Uterus (tissue), 4 donors: ENCODE measurements around the gene UBE3C. TPM values are rescaled to one million over a fixed set of nuclear protein-coding genes. Genes with fewer than 3 reads are reported as not detected.
A peak's percentile ranks its signal among the peaks of the same experiment; 100 is the strongest.
"Not testable (repeated sequence)": the region's sequence is repeated elsewhere in the genome, so short reads cannot be mapped to it uniquely, and the experiment has no call there.

Experiments used
- DNase-seq, 2 donors: peaks; one replicate each; pipeline ENCODE4 v3.0.0-alpha.2; 2019 to 2020
- H3K27ac ChIP-seq, 2 donors: fragments of 200-600 bp; sonication (generic); 1 replicate in 1 of 2; 2 replicates in 1 of 2; pipeline ENCODE4 v1.5.1; 2016 to 2018
- H3K27me3 ChIP-seq, 2 donors: fragments of 200-600 bp; sonication (generic); one replicate each; pipeline ENCODE4 v1.5.1; 2018 to 2019; ENCODE audit warnings: control low read depth in 1 of 2
- H3K36me3 ChIP-seq, 2 donors: fragments of 200-600 bp; sonication (generic); one replicate each; pipeline ENCODE4 v1.5.1; 2019; ENCODE audit warnings: control low read depth in 1 of 2
- H3K4me1 ChIP-seq, 2 donors: fragments of 200-600 bp; sonication (generic); one replicate each; pipeline ENCODE4 v1.5.1; 2018 to 2019; ENCODE audit warnings: control low read depth in 1 of 2
- H3K4me3 ChIP-seq, 2 donors: fragments of 200-600 bp; sonication (generic); 1 replicate in 1 of 2; 2 replicates in 1 of 2; pipeline ENCODE4 v1.5.1; 2018 to 2019; ENCODE audit warnings: mild to moderate bottlenecking in 1 of 2
- H3K9me3 ChIP-seq, 2 donors: fragments of 200-600 bp; sonication (generic); one replicate each; pipeline ENCODE4 v1.5.1; 2019; ENCODE audit warnings: control low read depth in 1 of 2
- POLR2A ChIP-seq, 2 donors: fragments of 450-650 bp; IDR thresholded peaks; one replicate each; pipeline ENCODE4 v1.6.1; 2016; ENCODE audit warnings: antibody characterized with exemption in 2 of 2, mild to moderate bottlenecking in 1 of 2, moderate library complexity in 1 of 2
- intact Hi-C: fragments of 100-400 bp; cut with DNase I; formaldehyde crosslinking; loops from one replicate; pipeline ENCODE4 v1.15.1; 2023; ENCODE audit warnings: low total_unique reads
- total RNA-seq, 4 donors: library from RNA; depleted of rRNA in 3 of 4; stranded (reverse); fragments of >200 nt in 3 of 4; gene quantifications; one replicate each; pipeline versions ENCODE4 v1.1.0 to v1.2.4, GENCODE V29; 2014 to 2023
- TF ChIP-seq, protein P1 (sequence below), 4 experiments: fragments of 200-600 bp in 2 of 4; fragments of 450-650 bp in 2 of 4; sonication (generic) in 2 of 4; IDR thresholded peaks; one replicate each; pipeline ENCODE4 v1.5.1; 2016 to 2019; ENCODE audit warnings: antibody characterized with exemption in 4 of 4, mild to moderate bottlenecking in 2 of 4, moderate library complexity in 1 of 4
- donor health status: DM: yes; HTN: yes; CAD: no.

Gene UBE3C
- total RNA-seq, 4 donors from 2014 or later, result 54.1 to 121 (median 91.7) TPM

GRCh38 chr7:157129907-157130460 lies 8.7 kb upstream of the UBE3C start:
- Histone ChIP-seq H3K4me3 (no peak overlapping the region), H3K9me3 (no peaks in the 10 kb centered on the region), H3K4me1 (no peaks in the 10 kb centered on the region), H3K27ac (no peak overlapping the region), H3K36me3 (no peaks in the 10 kb centered on the region), H3K27me3 (peaks cover 0 to 4% of the 10 kb centered on the region in 2 donors)
- TF ChIP-seq POLR2A (IDR thresholded peaks at IDR 0.05), result no peak
- intact Hi-C loops, result no loop called here
- DNase-seq, result no peak

DNA sequence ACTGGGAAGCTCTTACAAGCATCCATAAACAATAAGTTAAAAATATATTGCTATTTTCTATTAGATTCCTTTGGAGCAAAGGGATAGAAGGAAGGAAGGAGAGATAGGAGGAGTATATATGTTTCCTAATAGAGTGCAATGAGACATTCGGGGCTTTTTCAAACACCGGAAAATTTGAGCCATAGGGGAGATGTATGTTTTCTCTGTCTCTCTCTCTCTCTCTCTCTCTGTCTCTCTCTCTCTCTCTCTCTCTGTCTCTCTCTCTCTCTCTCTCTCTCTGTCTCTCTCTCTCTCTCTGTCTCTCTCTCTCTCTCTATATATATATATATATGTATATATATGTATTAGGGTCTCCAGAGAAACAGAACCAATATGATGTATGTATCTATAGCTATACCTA lies 7.9 kb upstream of the UBE3C start:
- H3K36me3 ChIP-seq, H3K4me3 ChIP-seq, H3K9me3 ChIP-seq, H3K4me1 ChIP-seq, H3K27me3 ChIP-seq, H3K27ac ChIP-seq, DNase-seq, intact Hi-C loops: not testable (repeated sequence)

- Histone ChIP-seq H3K27ac (no peak overlapping the region), H3K9me3 (no peaks in the 10 kb centered on the region), H3K36me3 (no peaks in the 10 kb centered on the region), H3K27me3 (peaks cover 0 to 4% of the 10 kb centered on the region in 2 donors), H3K4me1 (no peaks in the 10 kb centered on the region), H3K4me3 (no peak overlapping the region)
- intact Hi-C loops, result no loop called here
- DNase-seq, result no peak
- TF ChIP-seq, protein P1, sequence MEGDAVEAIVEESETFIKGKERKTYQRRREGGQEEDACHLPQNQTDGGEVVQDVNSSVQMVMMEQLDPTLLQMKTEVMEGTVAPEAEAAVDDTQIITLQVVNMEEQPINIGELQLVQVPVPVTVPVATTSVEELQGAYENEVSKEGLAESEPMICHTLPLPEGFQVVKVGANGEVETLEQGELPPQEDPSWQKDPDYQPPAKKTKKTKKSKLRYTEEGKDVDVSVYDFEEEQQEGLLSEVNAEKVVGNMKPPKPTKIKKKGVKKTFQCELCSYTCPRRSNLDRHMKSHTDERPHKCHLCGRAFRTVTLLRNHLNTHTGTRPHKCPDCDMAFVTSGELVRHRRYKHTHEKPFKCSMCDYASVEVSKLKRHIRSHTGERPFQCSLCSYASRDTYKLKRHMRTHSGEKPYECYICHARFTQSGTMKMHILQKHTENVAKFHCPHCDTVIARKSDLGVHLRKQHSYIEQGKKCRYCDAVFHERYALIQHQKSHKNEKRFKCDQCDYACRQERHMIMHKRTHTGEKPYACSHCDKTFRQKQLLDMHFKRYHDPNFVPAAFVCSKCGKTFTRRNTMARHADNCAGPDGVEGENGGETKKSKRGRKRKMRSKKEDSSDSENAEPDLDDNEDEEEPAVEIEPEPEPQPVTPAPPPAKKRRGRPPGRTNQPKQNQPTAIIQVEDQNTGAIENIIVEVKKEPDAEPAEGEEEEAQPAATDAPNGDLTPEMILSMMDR (IDR thresholded peaks at IDR 0.05), result no peak
- TF ChIP-seq POLR2A (IDR thresholded peaks at IDR 0.05), result no peak
Observed at GRCh38 chr7:157132796-157133195, 5.9 kb upstream of the UBE3C start.

GRCh38 chr7:157133304-157133703 lies 5.4 kb upstream of the UBE3C start:
- Histone ChIP-seq H3K36me3 (no peaks in the 10 kb centered on the region), H3K9me3 (no peaks in the 10 kb centered on the region), H3K4me1 (no peaks in the 10 kb centered on the region), H3K4me3 (no peak overlapping the region), H3K27ac (no peak overlapping the region), H3K27me3 (peaks cover 0 to 4% of the 10 kb centered on the region in 2 donors)
- intact Hi-C loops, result no loop called here
- no peak for DNase-seq
- no peak for TF ChIP-seq POLR2A (IDR thresholded peaks at IDR 0.05)
- TF ChIP-seq, protein P1 (IDR thresholded peaks at IDR 0.05), result no peak

DNA sequence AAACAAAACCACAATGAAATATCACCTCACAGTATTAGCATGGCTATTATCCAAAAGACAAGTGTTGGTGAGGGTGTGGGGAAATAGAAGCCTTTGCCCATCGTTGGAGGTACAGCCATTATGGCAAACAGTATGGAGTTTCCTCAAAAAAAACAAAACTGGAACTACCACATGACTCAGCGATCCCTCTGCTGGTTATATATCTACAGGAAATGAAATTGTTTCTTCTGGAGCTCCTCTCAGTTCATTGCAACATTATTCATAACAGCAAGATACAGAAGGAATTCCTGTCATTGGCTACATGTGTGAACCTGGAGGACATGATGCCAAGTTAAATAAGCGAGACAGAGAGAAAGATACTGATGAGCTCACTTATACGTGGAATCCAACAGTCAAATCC lies 2.4 kb upstream of the UBE3C start:
- TF ChIP-seq POLR2A (IDR thresholded peaks at IDR 0.05), result no peak
- TF ChIP-seq, protein P1 (IDR thresholded peaks at IDR 0.05), result no peak
- no peaks in the 10 kb centered on the region for H3K27me3 ChIP-seq
- H3K9me3 ChIP-seq, result no peaks in the 10 kb centered on the region
- no peaks in the 10 kb centered on the region for H3K36me3 ChIP-seq
- H3K4me3 ChIP-seq, result no peak overlapping the region
- intact Hi-C loops, result no loop called here
- no peak for DNase-seq
- no peak overlapping the region for H3K27ac ChIP-seq
- H3K4me1 ChIP-seq, result peaks cover 0 to 9% of the 10 kb centered on the region in 2 donors

DNA sequence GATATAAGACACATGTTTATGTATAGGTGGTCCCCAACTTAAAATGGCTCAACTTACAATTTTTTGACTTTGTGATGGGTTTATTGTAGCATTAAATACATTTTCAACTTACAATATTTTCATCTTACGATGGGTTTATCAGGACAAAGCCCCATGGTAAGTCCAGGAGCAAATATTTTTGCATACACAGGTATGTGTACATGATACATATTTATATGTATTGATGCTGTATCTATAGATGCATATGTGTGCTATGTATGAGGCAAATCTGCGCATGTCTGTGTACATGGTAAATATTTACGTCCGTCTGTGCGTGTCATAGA lies 664 bp upstream of the UBE3C start:
- no peak for DNase-seq
- Histone ChIP-seq H3K4me3 (peak overlapping the region; percentile 57 to 72), H3K36me3 (no peaks in the 10 kb centered on the region), H3K9me3 (no peaks in the 10 kb centered on the region), H3K27ac (peak overlapping the region; percentile 84 to 95), H3K4me1 (peaks cover 1 to 12% of the 10 kb centered on the region in 2 donors), H3K27me3 (no peaks in the 10 kb centered on the region)
- intact Hi-C loops, result no loop called here
- TF ChIP-seq, protein P1 (IDR thresholded peaks at IDR 0.05), result no peak
- no peak for TF ChIP-seq POLR2A (IDR thresholded peaks at IDR 0.05)
